HG03432 (cell line): Measurements from ENCODE around the gene COMT.

Experiments
- ATAC-seq: cut with Tn5 transposase; IDR thresholded peaks from one replicate; pipeline ENCODE4 v1.9.1; 2021; ENCODE audit warnings: mild to moderate bottlenecking, moderate library complexity; ENCODE audit not compliant: unreplicated experiment

The COMT gene

DNA sequence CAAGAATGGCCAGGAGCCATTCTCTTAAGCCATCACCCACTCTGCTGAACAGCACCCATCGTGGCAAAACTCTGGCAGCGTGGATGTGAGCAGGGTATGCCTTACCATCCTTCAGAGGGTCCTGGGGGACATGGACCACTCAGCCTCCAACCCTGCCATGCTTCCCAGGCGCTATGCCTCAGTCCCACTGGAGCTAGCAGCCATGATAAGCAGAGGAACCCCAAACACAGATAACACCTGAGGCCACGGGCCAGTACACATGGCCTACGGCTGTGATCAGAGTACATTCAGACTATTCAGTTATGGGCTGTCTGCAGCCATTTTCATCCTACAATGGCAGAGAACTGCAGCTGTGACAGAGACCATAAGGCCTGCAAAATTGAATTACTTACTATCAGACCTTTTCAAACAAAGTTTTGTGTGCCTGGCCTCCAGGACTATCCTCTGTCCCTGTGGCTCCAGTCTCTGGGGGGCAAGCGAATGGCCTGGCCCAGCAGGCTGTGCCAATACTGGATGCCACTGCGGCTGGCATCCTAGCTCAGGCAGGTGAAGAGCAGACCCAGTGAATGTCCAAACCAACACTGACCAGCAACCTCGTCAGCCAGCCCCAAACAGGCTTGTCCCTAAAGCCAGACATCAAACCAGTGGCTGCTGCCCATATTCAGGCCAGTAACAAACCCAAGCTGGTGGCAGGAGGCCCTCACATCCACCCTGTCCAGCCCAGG lies 68.2 kb downstream of the COMT start:
- ATAC-seq = no peak

DNA sequence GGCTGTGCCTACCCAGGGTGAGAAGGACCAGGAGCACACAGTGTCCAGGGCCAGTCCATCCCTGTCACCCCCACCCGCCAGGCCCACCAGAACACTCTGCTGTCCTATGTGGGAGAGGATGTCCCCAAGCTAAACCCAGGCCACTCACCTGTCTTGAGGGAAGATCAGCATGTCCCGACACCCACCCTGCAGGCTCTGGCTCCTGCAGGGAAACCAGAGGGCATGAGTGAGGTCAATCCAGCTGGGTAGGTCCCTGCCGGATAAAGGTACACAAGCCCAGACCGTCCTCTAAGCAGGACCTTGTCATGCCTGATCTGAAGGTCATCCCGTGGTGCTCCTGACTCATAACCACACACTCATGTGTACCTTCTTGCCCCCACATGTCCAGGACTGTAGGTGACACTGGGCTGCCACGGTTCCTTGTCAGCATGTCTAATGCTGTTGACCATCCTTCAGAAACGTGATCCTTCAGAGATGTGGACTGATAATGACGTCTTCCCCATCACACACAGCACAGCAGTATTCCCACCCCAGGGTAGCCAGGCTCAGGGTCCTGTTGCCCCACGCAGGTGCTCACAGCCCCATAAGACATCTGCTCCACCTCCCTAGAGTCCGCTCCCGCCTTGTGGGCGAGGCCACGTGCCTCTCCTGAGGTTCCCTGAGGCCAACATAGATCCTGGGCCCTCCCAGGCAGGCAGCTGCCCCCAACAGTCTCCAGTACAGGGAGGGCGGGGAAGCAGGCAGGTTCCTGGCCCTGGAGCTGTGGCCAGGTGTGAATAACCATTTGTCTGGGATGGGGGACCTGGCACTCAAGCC lies 68.9 kb downstream of the COMT start:
- ATAC-seq = no peak

DNA sequence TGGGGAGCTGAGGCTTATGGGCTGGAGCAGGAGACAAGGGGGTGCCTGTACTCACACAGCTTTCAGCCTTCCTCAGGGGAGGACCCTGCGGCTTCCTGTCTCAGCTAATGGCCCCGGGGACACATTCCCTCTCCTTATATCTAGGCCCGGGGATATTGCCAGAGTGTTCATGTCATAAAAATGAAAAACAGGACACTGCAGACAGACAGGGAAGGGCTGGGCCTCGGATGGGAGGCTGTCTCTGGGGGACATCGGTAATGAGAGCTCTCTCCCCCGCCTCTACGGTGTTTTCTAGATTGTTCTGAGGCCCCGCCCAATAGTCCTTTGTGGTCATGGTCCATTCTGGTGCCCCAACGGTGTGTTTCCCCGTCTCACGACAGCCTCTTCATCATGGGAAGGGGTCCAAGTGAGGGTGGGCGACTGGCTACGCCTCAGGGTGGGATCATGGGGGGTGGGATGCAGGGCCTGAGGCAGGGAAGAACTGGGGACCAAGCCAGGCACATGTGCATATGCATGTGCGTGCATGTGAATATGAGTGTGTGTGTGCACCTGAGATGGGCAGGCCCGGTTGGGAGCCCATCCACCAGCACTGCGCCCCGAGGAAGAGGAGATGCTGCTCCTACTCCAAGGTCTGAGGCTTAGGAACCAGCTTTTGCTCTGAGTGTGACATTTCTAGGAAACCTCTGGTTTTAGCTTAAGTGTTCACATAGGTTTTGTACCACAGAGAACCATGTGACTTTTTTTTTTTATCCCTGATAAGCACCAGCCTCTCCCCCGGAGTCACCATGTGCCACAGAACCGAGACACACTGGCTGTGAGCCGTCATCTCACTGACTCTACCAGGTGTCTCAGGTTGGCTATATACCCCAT lies 69.8 kb downstream of the COMT start:
- ATAC-seq = no peak

DNA sequence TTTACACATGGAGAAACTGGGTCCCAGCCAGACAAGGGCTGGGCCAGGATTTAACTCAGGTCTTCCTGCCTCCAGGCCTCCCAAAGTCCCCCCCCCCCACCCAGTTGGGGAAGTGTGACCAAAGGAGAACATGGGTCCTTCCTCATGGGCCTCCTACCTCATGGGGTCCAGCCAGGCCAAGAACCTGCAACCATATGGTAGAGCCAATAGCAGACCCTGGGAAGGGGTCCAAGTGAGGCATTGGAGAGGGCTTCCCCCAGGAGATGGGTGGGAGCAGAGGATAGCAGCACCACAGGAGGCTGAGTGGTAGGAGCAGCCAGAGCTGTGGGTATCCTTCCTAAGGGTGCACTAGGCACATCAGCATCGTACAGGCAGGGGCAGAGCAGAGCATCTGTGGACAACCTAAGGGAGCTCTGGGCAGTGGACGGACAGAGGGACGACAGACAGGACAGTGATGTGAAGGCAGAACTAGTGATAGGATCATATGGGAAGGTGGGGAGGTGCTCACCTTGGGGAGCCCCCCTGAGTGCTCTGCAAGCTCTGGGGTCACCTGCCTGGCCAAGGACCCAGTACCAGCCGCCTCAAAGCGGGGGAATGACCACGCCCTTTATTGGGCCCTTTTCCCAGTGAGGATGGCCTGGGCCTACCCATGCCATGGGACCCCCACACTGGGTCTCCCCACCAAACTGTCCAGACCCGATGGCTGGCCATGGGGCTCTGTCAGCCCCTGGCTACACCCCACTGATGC lies 70.6 kb downstream of the COMT start:
- no peak for ATAC-seq

DNA sequence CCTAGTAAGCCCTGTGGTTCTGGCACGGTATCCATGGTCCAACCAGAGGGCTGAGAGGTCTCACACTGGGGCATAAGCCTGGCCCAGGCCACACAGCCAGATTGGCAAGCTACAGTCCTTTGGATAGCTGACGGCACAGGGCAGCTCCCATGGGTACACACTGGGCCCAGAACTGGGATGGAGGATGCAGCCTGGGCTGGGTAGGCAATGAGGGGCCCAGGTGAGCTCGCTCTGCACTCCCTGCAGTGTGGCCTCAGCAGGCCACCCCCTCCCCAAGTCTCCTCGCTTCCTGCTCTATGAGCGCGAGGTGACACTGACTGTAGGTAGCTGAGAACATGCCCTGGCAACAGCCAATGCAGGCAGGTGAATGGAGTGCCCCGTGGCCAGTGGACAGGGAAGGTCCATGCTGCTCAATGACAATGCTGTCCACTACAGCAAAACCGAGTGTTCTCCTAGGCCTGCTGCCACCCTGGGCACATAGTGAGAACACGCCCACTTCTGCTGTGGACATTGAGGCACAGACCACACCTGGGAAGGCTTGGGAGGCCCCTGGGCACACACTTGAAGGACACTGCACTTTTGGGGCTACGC lies 71.3 kb downstream of the COMT start:
- no peak for ATAC-seq

DNA sequence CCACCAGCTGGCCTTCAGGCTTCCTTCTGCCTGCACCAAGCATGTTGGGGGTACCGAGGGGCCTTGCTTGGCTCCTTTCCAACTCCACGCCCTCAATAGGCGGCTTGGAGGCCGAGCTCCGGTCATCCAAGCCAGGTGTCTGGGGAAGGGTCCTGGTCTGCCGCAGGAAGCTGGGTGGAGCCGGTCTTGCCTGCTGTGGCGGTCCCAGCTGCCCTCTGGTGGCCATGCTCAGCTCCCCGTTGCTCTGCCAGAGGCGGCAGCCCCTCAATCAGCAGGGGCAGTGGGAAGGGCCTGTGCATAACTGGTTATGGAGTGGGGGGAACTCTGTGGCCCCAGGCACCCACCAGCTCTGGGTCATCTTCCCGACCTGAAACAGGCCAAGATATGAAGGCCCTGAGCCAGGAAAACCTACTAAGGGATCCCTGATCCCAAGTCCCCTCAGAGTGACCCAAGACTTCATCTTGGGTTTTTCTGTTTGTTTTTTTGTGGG lies 71.9 kb downstream of the COMT start:
- ATAC-seq = no peak

DNA sequence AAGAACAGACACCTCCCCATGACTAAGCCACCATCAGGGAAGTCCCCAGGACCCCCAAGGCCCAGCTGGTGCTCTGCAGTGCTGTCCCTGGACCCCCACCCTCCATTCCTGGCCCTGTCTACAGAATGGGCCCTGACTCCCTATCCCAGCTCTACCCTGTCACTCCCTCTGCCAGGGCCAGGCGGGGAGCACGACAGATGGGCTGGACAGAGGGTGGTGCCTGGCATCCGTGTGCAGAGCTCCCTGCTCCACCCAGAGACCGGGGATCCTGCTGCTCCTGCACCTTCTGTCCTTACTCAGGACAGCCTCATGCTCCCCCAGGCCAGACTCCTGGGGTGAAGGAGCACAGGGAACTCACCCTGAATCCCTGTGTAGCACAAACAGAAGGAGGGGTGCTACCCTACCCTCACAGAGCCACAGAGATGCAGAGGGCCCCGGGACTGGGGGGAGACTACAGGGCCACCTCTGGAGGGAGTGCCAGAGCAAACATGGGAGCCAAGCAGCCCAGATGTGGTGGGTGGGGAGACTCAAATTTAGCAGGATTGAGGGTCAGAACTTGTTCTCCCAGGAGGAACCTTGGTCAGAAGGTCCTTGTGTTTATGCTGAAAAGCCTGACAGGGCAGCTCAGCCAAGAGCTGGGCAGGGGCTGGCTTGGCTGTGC lies 73.1 kb downstream of the COMT start:
- ATAC-seq = no peak

DNA sequence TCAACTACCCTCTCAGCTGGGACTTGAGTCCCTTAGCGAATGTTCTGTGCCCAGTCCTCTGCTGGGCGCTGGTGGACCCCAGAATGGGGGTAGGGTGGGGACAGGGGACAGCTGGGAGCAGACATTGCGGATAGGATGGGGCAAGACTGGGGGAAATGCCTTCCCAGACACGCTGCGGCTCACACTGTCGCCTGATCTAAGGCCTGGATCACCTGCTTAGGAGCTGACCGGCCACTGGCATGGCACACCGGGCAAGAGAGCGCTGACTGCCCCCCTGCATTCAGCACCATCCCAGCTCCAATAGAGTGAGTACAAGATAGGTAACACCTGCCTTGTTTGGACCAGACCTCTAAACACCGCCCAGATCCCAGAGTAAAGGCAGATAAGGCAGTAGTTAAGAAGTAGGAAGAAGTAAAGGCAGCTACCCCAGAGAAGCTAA lies 73.6 kb downstream of the COMT start:
- no peak for ATAC-seq

DNA sequence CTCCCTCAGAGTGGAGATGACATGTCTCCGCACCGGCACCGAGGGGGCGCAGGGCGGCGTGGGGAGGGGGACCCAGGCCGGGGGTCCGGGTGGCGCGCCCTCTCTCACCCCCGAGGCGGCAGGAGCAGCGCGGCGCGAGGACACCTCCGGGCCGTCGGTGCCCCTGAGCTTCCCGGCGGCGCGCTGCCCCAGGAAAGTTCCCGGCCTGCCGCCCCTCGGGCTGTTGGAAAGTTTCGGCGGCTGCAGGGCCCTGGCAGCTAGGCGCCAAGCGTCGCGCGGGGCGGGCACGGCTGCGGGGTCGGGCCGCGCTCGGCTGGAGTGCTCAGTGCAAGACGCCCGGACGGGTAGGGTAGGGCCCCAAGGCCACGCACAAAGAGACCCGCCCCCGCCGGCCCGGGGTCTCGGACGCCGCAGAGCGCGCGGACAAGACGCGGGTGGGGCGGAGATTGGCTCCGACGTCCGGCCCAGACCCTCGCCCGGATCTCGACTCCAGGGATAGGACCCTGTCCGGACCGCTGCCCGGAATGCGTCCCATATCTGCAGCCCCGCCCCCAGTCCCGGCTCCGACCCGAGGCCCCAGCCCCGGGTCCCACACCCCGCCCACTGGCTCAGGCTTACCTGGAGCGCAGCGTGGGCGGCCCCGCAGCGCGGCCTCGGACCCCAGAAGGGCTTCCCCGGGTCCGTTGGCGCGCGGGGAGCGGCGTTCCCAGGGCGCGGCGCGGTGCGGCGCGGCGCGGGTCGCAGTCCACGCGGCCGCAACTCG lies 74.6 kb downstream of the COMT start:
- ATAC-seq = no peak

DNA sequence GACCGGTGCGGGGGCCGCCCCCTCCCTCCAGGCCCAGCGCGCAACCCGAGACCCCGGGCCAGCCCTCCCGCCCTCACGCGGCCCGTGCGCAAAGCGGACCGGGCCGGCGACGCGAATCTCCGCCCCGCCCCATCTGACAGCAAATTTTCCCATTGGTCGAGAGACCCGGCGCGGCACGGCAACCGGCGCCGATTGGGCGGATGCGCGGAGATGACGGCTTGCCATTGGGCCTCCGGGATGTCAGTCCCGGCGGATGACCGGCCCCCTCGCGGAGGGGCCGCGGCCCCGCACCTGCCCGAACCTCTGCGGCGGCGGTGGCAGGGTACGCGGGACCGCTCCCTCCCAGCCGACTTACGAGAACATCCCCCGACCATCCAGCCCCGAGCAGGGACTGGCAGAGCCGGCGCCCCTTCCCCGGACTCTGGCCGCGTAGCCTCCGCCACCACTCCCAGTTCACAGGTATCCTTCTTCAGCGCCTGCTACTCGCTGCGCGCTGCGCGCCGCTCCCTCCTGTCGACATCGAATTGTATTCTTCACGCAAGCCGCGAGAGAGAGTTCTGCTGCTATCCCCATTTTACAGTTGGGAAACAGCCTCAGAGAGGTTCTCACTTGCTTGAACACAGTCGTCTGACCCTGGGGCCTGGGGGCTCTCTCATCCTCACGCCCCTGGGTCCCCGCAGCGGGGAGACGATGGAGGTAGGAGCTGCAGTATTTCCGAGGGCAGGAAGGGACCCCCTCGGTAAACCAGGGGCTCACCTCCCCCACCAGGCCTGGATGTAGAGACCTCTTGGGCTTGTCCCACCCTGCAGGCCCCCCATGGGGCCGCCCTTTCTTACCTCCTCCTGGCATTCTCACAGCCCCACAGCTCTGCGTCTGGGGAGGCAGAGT lies 75.4 kb downstream of the COMT start, which contains the start of gene ARVCF:
Gene ARVCF, minus strand, starts transcription at position 90 of the 888 bp plus-strand sequence. CDS start 26,029 bp downstream, outside the sequence.
- ATAC-seq = peak; percentile 62

DNA sequence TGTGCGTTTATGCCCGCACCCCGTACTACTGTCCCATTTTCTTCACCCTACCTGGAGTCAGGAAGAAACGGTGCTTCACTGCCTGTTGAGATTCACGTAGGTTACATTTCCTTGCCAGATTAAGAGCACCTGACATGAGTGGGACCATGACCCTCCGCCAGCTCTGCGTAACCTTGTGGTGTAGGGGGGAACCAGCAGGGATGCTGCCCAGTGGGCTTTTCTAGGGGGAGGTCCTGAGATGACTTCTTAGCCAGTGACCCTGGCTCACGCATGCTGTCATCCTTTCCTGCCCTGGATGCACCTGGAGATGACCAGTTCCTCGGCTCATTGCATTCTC lies 76.0 kb downstream of the COMT start:
- ATAC-seq = no peak

DNA sequence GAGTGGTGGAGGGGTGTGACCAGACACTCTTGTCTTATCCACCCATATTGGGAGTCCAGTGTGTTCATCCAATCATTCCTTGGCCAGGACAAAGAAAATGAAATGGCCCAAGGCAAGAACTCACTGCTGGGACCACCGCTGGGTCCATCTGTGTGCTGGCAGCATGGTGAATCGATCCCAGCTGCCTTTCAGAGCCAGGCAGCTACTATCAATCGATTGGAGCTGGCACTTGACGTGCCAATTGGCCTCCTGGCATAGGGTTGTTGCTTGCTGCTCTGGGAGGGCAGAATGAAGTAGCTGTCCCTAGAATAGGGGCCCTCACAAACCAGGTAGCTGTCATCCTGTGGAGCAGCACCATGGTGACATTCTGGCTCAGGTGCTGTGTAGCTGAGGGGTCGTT lies 76.4 kb downstream of the COMT start:
- ATAC-seq = no peak
